Neural cell (in vitro differentiated cells): Measurements from ENCODE around the gene IL36G.

Experiments
- CTCF ChIP-seq: fragments of 450-650 bp; IDR thresholded peaks from 2 replicates; pipeline ENCODE4 v1.5.1; 2014; ENCODE audit warnings: antibody characterized with exemption, mild to moderate bottlenecking, moderate library complexity; ENCODE audit not compliant: poor library complexity, severe bottlenecking
- EP300 ChIP-seq: fragments of 450-650 bp; conservative IDR thresholded peaks from 2 replicates; pipeline ENCODE4 v1.6.1; 2014; ENCODE audit warnings: antibody characterized with exemption, mild to moderate bottlenecking, moderate library complexity; ENCODE audit not compliant: poor library complexity, severe bottlenecking
- MXI1 ChIP-seq: fragments of 450-650 bp; conservative IDR thresholded peaks from 2 replicates; pipeline ENCODE4 v1.6.1; 2014; ENCODE audit warnings: antibody characterized with exemption, mild to moderate bottlenecking; ENCODE audit not compliant: poor library complexity, severe bottlenecking
- SMC3 ChIP-seq: fragments of 450-650 bp; conservative IDR thresholded peaks from 2 replicates; pipeline ENCODE4 v1.6.1; 2014; ENCODE audit warnings: antibody characterized with exemption, mild to moderate bottlenecking, moderate library complexity; ENCODE audit not compliant: poor library complexity
- TAF1 ChIP-seq: IDR thresholded peaks from 2 replicates; pipeline ENCODE4 v1.6.1; 2012; ENCODE audit warnings: low read depth

DNA sequence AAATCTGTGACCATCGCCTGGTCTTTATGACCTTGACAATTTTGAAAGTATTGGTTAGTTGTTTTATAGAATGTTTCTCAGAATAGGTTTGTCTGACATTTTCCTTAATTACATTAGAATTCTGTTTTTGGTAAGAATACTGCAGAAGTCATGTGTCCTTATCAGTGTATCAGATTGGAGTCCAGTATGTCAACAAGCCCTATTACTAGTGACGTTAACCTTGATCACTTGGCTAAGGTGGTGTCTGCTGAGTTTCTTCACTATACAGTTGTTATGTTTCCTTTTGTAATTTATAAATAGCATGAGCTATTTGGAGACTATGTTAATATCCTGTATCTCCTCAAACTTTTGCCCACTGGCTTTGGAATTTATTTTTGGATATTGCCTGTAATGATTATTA, 10.8 kb upstream of the IL36G start:
- TF ChIP-seq CTCF (no peak), EP300 (no peak), TAF1 (no peak), MXI1 (no peak), SMC3 (no peak)
